Stimulated activated CD4-positive, alpha-beta T cell treated with anti-CD3 and anti-CD28 coated beads, Interleukin-12 subunit alpha, Interleukin-12 subunit beta, amount 100 ng/mL, for 4 hours (primary cell): ENCODE measurements around the gene ZNF763.
"Not testable (repeated sequence)": the region's sequence is repeated elsewhere in the genome, so short reads cannot be mapped to it uniquely, and the experiment has no call there.

Experiments used
- DNase-seq: peaks from one replicate; pipeline ENCODE4 v3.0.0-alpha.2; 2020

The ZNF763 gene

DNA sequence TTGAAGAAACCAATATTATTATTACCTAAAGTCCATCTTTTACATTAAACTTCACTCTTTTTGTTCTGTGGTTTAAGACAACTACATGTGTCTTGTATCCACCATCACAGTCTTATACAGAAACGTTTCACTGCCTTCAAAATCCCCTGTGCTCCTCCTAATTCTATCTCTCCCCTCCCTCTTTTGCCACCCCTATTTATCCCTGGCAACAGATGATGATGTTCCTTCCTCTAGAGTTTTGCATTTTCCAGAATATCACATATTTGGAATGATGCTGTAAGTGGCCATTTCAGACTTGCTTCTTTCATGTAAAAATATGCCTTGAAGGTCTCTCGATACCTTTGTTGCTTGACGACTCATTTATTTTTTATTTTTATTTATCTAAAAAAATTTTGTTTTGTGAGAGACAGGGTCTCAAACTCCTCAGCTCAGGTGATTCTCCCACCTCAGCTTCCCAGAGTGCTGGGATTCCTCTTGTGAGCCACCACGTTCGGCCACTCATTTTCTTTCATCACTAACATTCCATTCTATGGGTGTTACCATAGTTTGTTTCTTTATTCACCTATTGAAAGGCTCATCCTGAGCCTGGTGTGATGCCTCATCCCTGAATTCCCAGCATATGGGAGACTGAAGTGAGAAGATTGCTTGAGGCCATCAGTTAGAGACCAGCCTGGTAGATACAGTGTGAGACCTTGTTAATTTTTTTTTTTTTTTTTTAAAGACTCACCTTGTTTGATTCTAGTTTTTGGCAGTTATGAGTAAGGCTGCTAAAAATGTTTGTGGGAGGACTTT is 8.4 kb downstream of the ZNF763 start:
- DNase-seq, result no peak

DNA sequence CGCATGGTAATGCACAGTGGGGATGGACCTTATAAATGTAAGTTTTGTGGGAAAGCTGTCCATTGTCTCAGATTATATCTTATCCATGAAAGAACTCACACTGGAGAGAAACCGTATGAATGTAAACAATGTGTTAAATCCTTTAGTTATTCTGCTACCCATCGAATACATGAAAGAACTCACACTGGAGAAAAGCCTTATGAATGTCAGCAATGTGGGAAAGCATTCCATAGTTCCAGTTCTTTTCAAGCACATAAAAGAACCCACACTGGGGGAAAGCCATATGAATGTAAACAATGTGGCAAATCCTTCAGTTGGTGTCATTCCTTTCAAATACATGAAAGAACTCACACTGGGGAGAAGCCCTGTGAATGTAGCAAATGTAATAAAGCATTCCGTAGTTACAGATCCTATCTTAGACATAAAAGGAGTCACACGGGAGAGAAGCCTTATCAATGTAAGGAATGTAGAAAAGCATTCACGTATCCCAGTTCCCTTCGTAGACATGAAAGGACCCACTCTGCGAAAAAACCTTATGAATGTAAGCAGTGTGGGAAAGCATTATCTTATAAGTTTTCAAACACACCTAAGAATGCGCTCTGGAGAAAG is 13.8 kb downstream of the ZNF763 start:
- DNase-seq, result no peak

- no peak for DNase-seq
Observed at GRCh38 chr19:11979527-11979926, 14.7 kb downstream of the ZNF763 start.

DNA sequence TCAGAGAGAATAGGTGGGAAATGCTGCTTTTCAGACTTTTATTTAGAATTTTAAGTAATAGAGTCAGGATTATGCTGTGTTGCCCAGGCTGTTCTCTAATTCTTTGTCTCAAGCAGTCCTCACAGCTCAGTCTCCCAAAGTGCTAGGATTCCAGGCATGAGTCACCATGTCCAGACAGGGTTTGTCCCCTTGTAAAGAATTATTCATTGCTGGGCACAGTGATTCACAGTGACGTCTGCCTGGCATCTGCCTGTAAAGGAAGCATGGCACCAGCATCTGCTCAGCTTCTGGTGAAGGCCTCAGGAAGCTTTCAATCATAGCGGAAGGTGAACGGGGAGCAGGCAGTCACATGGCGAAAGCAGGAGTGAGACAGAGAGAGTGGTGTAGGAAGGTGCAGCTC is 17.7 kb downstream of the ZNF763 start:
- DNase-seq, result no peak

- no peak for DNase-seq
Observed at GRCh38 chr19:11984986-11985385, 20.1 kb downstream of the ZNF763 start.

GRCh38 chr19:11986754-11987153 is 21.9 kb downstream of the ZNF763 start:
- no peak for DNase-seq

DNA sequence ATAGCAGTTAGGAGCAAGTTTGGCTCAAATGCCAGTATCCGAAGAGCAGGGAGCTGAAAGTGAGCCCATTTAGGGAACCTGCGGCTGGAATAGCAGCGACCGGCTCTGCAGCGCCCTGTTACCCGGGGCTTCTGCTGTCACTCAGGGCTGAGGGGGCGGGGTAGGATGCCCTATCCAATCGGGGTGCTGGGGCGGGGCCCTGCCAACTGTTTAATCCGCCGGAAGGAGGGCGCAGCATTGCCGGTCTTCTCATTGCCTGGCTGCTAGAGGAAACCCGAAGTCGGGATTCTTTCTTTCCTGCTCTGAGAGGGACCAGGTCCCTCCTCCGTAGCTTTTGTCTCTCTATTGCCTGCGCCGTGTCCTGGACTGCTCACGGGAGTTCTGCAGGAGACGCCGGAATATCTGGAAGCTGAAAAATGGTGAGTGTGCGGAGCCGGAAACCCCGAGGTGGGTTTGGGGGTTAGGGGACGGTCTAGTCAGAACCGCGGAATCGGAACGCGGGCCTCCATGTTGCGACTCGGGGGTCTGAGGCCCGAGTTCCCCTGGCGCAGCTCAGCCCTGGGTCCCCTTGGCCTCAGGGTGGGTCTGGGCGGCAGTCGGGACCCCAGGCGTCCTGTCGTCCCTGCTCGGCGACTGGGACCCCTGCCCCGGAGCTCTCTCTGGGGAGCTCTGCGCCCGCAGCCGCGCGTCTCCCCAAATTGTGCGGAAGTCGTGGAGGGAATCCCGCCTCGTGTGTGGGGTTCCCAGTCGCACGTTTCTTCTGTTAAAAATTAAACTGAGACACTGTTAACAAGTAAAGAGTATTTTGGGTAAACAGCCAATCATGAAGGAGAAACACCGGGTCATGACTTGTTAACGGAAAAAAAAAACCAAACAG is 22.8 kb downstream of the ZNF763 start:
- DNase-seq, result peak; percentile 92

DNA sequence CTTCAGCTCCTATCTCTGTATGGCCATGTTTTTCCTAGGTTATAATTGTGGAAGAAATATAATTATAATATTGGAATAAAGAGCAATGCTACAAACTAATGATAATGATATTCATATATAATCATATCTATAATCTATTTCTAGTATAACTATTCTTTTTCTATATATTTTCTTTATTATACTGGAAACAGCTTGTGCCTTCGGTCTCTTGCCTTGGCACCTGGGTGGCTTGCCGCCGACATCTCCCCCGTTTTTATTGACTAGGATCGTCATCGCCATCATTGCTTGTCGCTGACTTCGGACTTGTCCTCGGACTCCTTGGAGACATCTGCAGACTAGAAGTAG is 24.2 kb downstream of the ZNF763 start:
- no peak for DNase-seq

- not testable (repeated sequence) for DNase-seq
Observed at GRCh38 chr19:11991921-11992320, 27.1 kb downstream of the ZNF763 start.

- no peak for DNase-seq
Observed at GRCh38 chr19:11995174-11995573, 30.3 kb downstream of the ZNF763 start.

DNA sequence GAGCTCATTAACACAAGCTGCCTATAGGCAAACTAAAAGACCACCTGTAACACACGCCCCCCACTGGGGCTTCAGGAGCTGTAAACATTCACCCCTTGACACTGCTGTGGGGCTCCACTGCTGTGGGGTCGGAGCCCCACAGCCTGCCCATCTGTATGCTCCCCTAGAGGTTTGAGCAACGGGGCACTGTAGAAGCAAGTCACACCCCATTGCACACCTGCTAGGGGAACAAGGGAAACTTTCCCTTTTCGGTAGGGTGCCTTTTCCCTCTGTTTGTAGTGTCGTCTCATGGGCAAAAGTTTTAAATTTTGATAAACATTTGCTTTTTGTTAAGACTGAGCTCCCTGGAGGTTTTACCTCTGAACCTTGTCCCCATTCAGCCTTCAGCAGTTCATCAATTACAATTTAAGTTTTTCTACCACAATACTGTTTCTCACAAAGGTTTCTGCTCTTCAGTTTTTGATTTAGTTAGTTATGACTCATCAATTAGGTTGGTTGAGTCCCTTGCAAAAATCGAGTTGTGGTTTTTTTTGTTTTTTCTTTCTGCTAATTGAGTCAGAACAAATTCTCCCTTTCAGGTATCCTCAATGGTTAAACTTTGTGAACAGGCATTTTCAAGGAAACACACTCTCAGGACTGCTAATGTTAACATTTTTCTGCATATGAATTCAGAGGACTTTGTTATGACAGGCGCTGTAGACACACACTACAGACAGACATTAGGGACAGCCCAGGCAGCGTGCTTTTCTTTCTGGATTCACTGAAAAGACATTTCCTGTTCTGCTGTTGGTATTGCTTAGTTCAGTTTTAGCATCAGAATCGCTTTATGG is 35.5 kb downstream of the ZNF763 start:
- DNase-seq, result no peak

DNA sequence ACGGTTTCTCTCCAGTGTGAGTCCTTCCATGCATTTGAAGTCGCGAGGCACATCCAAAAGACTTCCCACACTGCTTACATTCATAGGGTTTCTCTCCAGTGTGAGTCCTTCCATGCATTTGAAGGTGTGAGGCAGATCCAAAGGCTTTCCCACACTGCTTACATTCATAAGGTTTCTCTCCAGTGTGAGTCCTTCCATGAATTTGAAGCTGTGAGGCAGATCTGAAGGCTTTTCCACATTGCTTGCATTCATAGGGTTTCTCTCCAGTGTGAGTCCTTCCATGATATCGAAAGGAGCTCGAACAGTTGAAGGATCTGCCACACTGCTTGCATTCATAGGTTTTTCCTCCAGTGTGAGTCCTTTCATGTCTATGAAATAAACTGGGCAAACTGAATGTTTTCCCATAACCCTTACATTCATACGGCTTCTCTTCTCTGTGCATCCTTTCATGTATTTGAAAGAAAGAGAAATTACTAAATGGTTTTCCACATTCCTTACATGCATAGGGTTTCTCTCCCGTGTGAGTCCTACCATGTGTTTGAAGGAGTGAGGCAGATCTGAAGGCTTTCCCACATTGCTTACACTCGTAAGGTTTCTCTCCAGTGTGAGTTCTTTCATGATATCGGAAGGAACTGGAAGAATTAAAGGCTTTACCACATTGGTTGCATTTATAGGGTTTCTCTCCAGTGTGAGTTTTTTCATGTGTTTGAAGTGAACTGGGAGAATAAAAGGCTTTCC is 50.3 kb downstream of the ZNF763 start:
- no peak for DNase-seq

GRCh38 chr19:12015753-12016116 is 50.9 kb downstream of the ZNF763 start:
- DNase-seq, result no peak
